Bronchial epithelial cell (primary cell): ENCODE data around the gene LRMDA. TPM values are rescaled to one million over a fixed set of nuclear protein-coding genes. Genes with fewer than 3 reads are reported as not detected.
"Not testable (repeated sequence)": the region's sequence is repeated elsewhere in the genome, so short reads cannot be mapped to it uniquely, and the experiment has no call there.

Experiments
- DNase-seq: peaks from one replicate; pipeline ENCODE4 v3.0.0-alpha.2; 2010; ENCODE audit warnings: low read depth
- FAIRE-seq: peaks from 2 replicates; lab custom pipeline; 2011; peaks lifted over from hg19 to GRCh38; lab: Jason Lieb, UNC
- H3K27me3 ChIP-seq: 2 replicates; pipeline ENCODE4 v1.5.1; 2011; ENCODE audit warnings: low read length; ENCODE audit not compliant: control insufficient read depth, insufficient read depth
- H3K36me3 ChIP-seq: 2 replicates; pipeline ENCODE4 v1.5.1; 2011; ENCODE audit warnings: low read length; ENCODE audit not compliant: control insufficient read depth, insufficient read depth
- H3K4me3 ChIP-seq: 2 replicates; pipeline ENCODE4 v1.5.1; 2011; ENCODE audit warnings: mild to moderate bottlenecking, low read depth, low read length, control low read depth
- total RNA-seq: library from RNA; depleted of rRNA; stranded (reverse); fragments of >200 nt; gene quantifications from 2 replicates; pipeline ENCODE4 v1.2.1, GENCODE V29; 2014
- TF ChIP-seq, protein P1 (sequence below): IDR thresholded peaks from 2 replicates; pipeline ENCODE4 v1.5.1; 2011; ENCODE audit warnings: mild to moderate bottlenecking, moderate library complexity, low read length, control low read depth, inconsistent platforms; ENCODE audit not compliant: insufficient read depth, severe bottlenecking

LRMDA gene
- total RNA-seq, 1 donor from 2014 or later, result 1.6 TPM

DNA sequence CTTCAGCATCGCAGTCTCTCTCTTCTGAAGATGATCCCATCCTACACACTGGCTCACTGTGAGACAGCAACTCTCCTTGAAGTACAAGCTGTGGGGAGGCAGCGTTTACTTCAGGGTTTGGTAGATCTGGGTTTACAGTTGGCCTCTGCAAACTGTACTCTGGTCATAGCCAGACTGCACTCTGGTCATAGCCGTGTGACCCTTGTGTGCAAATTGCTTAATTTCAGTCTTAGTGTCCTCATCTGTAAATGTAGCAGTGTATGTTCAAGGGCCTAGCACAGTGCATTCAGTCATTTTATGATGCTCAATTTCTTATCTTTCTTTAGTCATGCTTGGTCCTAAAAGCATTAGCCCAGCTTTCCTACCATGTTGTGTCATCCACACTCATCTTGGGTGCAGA is 188.2 kb downstream of the LRMDA start:
- DNase-seq, result no peak
- TF ChIP-seq, protein P1, sequence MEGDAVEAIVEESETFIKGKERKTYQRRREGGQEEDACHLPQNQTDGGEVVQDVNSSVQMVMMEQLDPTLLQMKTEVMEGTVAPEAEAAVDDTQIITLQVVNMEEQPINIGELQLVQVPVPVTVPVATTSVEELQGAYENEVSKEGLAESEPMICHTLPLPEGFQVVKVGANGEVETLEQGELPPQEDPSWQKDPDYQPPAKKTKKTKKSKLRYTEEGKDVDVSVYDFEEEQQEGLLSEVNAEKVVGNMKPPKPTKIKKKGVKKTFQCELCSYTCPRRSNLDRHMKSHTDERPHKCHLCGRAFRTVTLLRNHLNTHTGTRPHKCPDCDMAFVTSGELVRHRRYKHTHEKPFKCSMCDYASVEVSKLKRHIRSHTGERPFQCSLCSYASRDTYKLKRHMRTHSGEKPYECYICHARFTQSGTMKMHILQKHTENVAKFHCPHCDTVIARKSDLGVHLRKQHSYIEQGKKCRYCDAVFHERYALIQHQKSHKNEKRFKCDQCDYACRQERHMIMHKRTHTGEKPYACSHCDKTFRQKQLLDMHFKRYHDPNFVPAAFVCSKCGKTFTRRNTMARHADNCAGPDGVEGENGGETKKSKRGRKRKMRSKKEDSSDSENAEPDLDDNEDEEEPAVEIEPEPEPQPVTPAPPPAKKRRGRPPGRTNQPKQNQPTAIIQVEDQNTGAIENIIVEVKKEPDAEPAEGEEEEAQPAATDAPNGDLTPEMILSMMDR, result no peak

DNA sequence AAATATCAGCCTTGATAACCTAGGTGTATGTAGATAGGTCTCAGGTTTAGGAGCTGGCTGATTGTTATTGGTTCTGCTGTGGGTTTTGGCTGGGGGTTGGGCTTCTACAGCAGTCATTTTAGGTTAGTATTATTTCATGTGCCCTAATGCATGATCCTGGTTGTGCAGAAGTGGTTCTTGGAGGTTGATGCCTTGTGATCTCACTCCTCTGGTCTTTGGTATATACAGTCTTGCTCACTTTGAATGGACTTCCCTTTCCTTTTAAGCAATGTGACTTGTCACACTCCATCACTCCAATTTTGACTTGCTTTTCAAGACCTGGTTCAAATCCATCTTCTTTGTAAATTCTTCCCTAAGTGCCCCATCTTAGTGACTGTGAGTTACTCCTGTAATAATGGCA is 188.9 kb downstream of the LRMDA start:
- FAIRE-seq, result no peak
- no peak overlapping the region for H3K4me3 ChIP-seq
- DNase-seq, result no peak
- H3K27me3 ChIP-seq, result no peaks in the 10 kb centered on the region
- no peaks in the 10 kb centered on the region for H3K36me3 ChIP-seq
- TF ChIP-seq, protein P1, result no peak

More for the DNA sequence above, 188.2 kb downstream of the LRMDA start:
- H3K27me3 ChIP-seq, result no peaks in the 10 kb centered on the region
- H3K4me3 ChIP-seq, result no peak overlapping the region
- FAIRE-seq, result peak; percentile 94
- H3K36me3 ChIP-seq, result no peaks in the 10 kb centered on the region

DNA sequence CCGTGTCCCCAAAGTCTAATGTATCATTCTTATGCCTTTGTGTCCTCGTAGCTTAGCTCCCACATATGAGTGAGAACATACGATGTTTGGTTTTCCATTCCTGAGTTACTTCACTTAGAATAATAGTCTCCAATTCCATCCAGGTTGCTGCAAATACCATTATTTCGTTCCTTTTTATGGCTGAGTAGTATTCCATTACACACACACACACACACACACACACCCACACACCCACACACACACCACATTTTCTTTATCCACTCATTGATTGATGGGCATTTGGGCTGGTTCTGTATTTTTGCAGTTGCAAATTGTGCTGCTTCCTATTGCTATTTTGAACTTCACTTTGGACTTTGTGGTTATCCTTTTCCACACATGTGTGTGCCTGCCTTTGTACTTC is 189.6 kb downstream of the LRMDA start:
- not testable (repeated sequence) for H3K27me3 ChIP-seq, DNase-seq, FAIRE-seq, H3K4me3 ChIP-seq, H3K36me3 ChIP-seq

DNA sequence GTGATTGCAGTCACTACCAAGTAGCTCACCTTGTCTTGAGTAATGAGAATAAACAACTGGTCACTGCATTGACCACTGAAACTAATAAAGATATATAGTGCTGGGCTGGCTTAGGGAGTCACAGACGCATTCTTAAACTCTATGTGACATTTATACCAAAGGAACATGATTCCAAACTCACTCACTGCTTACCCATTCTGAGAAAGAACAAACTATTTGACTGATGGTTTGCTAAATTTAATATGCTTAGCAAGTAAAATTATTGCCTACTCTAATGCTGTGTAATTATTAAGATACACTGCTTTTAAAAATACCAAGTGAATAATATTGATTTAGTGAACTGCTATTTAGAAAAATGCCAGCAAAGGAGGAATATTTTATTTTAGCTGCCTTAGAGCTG is 191.1 kb downstream of the LRMDA start:
- no peaks in the 10 kb centered on the region for H3K27me3 ChIP-seq
- FAIRE-seq, result no peak
- H3K36me3 ChIP-seq, result no peaks in the 10 kb centered on the region
- DNase-seq, result no peak
- no peak overlapping the region for H3K4me3 ChIP-seq
- TF ChIP-seq, protein P1, result no peak

DNA sequence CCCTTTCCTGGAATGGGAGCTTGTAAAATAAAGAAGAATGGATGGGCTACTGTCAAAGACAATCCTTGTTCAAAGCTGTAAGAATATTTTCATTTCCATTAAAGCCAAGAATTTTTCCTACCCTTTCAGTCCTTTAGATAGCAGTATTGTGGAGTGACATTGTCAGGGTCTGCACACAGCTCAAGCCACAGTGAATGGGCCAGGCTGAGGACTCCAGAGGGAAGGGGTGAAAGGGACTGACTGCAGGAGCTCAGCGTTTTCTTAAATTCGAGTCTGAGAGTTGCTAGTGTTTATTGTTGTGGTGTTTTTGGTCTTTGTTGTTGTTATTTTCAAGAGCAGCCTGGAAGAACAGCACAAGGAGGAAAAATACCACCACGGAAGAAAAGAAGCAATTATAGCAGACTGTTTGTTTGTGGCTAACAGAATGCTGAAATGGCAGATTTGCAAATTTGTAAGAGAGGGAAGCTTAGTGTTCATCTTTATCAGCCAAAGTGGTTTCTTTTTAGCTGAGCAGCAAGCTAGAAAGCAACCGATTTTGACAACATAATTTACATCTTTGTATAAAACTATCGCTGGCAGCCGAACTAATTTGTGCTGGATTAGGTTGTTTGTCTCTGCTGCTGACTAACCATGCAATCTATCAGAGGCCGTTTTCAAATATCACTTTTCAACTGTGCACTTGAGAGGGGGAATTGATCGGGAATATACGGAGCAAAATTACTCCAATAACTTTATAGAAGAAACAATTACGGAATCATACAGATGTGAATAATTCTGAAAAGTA is 192.1 kb downstream of the LRMDA start:
- FAIRE-seq (no peak), DNase-seq (no peak)
- Histone ChIP-seq H3K4me3 (no peak overlapping the region), H3K27me3 (no peaks in the 10 kb centered on the region), H3K36me3 (no peaks in the 10 kb centered on the region)
- TF ChIP-seq, protein P1, result no peak

DNA sequence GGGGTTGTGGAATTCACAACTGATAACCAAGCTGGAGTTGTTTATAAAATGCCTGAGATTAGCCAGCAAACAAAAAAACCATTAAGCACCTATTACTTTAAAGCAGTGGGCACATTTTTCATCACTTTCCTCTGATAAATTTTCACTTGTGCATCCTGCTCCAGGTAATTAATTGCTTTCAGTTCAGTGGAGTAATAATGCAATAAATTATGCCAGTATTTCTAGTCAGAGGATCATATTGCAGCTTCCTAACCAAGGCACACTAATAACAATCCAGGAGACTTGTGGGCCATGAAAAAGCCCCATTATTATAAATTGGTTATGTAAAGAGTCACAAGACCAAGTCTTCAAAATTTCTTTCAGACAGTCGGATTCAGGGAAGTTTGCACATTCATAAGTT is 193.2 kb downstream of the LRMDA start:
- Histone ChIP-seq H3K27me3 (no peaks in the 10 kb centered on the region), H3K36me3 (no peaks in the 10 kb centered on the region), H3K4me3 (no peak overlapping the region)
- DNase-seq (no peak), FAIRE-seq (no peak)
- TF ChIP-seq, protein P1, result no peak
